K562 (cell line): ENCODE results near the gene PIGQ. TPM values are rescaled to one million over a fixed set of nuclear protein-coding genes. Genes with fewer than 3 reads are reported as not detected.

Experiments used
- BRCA1 ChIP-seq, 2 experiments: fragments of 450-650 bp in 1 of 2; sonication (generic) in 1 of 2; formaldehyde crosslinking in 1 of 2; IDR thresholded peaks; 2 replicates each; pipeline versions ENCODE4 v1.5.0 to v1.6.1; 2017 to 2020; ENCODE audit warnings: mild to moderate bottlenecking in 1 of 2, missing genetic modification reagents in 1 of 2
- E2F5 ChIP-seq: sonication (generic); formaldehyde crosslinking; IDR thresholded peaks from 2 replicates; pipeline ENCODE4 v1.8.0; 2022; ENCODE audit warnings: mild to moderate bottlenecking, missing genetic modification reagents
- ERF ChIP-seq: fragments of 450-650 bp; formaldehyde crosslinking; IDR thresholded peaks from 2 replicates; pipeline ENCODE4 v1.4.0; 2020; ENCODE audit warnings: mild to moderate bottlenecking, mixed read lengths
- FOXP1 ChIP-seq: sonication (generic); formaldehyde crosslinking; IDR thresholded peaks from 2 replicates; pipeline ENCODE4 v1.8.0; 2022; ENCODE audit warnings: mild to moderate bottlenecking, missing genetic modification reagents
- GMEB1 ChIP-seq: fragments of 250-450 bp; sonication (Bioruptor Pico); IDR thresholded peaks from 2 replicates; pipeline ENCODE4 v1.4.0; 2020; ENCODE audit warnings: mild to moderate bottlenecking
- MAZ ChIP-seq, 2 experiments: fragments of 450-650 bp in 1 of 2; sonication (generic) in 1 of 2; formaldehyde crosslinking; IDR thresholded peaks in 1 of 2; conservative IDR thresholded peaks in 1 of 2; 2 replicates each; pipeline versions ENCODE4 v1.4.0 to v1.5.0; 2020; ENCODE audit warnings: mild to moderate bottlenecking in 1 of 2, missing genetic modification reagents in 1 of 2
- NFATC3 ChIP-seq: fragments of 450-650 bp; IDR thresholded peaks from 2 replicates; pipeline ENCODE4 v1.6.1; 2017; ENCODE audit warnings: mild to moderate bottlenecking
- POLR2G ChIP-seq: fragments of 200-400 bp; formaldehyde crosslinking; IDR thresholded peaks from 2 replicates; pipeline ENCODE4 v1.6.1; 2017; ENCODE audit warnings: low read depth, mild to moderate bottlenecking, antibody characterized with exemption, low read length, moderate library complexity
- POLR3A ChIP-seq: IDR thresholded peaks from 2 replicates; pipeline ENCODE4 v1.6.1; 2011; ENCODE audit warnings: borderline replicate concordance, mild to moderate bottlenecking, moderate library complexity; ENCODE audit not compliant: insufficient read length, insufficient read depth; ENCODE audit errors: extremely low read depth
- ZFX ChIP-seq: sonication (generic); formaldehyde crosslinking; IDR thresholded peaks from 2 replicates; pipeline ENCODE4 v1.8.0; 2022; ENCODE audit warnings: mild to moderate bottlenecking, missing genetic modification reagents, moderate library complexity
- ZNF639 ChIP-seq, 2 experiments: fragments of 200-800 bp in 1 of 2; sonication (Bioruptor generic) in 1 of 2; sonication (generic) in 1 of 2; formaldehyde crosslinking in 1 of 2; IDR thresholded peaks in 1 of 2; conservative IDR thresholded peaks in 1 of 2; 2 replicates each; pipeline versions ENCODE4 v1.5.0 to v1.6.1; 2016 to 2020; ENCODE audit warnings: missing compliant biosample characterization in 1 of 2, missing genetic modification characterization in 1 of 2, missing genetic modification reagents in 1 of 2
- polyA plus RNA-seq, 8 experiments: library from polyadenylated mRNA; depleted of rRNA in 4 of 8; stranded (reverse) in 5 of 8; unstranded in 3 of 8; fragments of >200 nt; fragmentation: Nextera tagmentation in 2 of 8; fragmentation: Illumina TruSeq in 1 of 8; extraction: Ambion mirVana in 2 of 8; extraction: Trizol in 1 of 8; gene quantifications; 2 replicates each; pipeline versions ENCODE4 v1.2.1 to v1.2.3, GENCODE V29; 2011 to 2014; ENCODE audit warnings: inconsistent platforms in 1 of 8, missing spikeins in 1 of 8
- total RNA-seq, 7 experiments: library from RNA; depleted of rRNA in 6 of 7; stranded (reverse); fragments of >200 nt in 6 of 7; fragmentation: Illumina TruSeq in 2 of 7; extraction: Trizol in 2 of 7; gene quantifications; 2 replicates each; pipeline versions ENCODE4 v1.2.1 to v1.2.3, GENCODE V29; 2011 to 2021; ENCODE audit warnings: low replicate concordance in 1 of 7
- TF ChIP-seq, protein P1 (sequence below): fragments of 450-650 bp; formaldehyde crosslinking; IDR thresholded peaks from 2 replicates; pipeline ENCODE4 v1.4.0; 2020; ENCODE audit warnings: mild to moderate bottlenecking, moderate library complexity
- TF ChIP-seq, protein P2 (sequence below): fragments of 250-450 bp; sonication (Bioruptor Pico); IDR thresholded peaks from 2 replicates; pipeline ENCODE4 v1.5.0; 2021; ENCODE audit warnings: mild to moderate bottlenecking, moderate library complexity
- TF ChIP-seq, protein P3 (sequence below): sonication (generic); formaldehyde crosslinking; IDR thresholded peaks from 2 replicates; pipeline ENCODE4 v1.8.1; 2023; ENCODE audit warnings: mild to moderate bottlenecking, missing genetic modification reagents

PIGQ gene
- total and polyA plus RNA-seq, 9 of the 15 experiments (the other 6 are each of a cell fraction or from before 2014, with no cell fraction given): 0.20 to 49.6 (median 11.7) TPM

GRCh38 chr16:590188-590814, 20.5 kb downstream of the PIGQ start (continued):
- TF ChIP-seq, protein P1, sequence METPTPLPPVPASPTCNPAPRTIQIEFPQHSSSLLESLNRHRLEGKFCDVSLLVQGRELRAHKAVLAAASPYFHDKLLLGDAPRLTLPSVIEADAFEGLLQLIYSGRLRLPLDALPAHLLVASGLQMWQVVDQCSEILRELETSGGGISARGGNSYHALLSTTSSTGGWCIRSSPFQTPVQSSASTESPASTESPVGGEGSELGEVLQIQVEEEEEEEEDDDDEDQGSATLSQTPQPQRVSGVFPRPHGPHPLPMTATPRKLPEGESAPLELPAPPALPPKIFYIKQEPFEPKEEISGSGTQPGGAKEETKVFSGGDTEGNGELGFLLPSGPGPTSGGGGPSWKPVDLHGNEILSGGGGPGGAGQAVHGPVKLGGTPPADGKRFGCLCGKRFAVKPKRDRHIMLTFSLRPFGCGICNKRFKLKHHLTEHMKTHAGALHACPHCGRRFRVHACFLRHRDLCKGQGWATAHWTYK (CRISPR knock-in tag): peak; percentile 42; the same call in 1 of the 2 replicates
- TF ChIP-seq E2F5 (CRISPR knock-in tag): peak; percentile 81; the same call in 1 of the 2 replicates
- no peak for TF ChIP-seq BRCA1 (IDR thresholded peaks at IDR 0.05)
- 0 out of 2 replicates have a peak, but pooled peaks have one; percentile 58 for TF ChIP-seq BRCA1 (CRISPR knock-in tag; IDR thresholded peaks at IDR 0.05)
- TF ChIP-seq ERF: peak; percentile 79; the same call in 1 of the 2 replicates
- TF ChIP-seq, protein P2, sequence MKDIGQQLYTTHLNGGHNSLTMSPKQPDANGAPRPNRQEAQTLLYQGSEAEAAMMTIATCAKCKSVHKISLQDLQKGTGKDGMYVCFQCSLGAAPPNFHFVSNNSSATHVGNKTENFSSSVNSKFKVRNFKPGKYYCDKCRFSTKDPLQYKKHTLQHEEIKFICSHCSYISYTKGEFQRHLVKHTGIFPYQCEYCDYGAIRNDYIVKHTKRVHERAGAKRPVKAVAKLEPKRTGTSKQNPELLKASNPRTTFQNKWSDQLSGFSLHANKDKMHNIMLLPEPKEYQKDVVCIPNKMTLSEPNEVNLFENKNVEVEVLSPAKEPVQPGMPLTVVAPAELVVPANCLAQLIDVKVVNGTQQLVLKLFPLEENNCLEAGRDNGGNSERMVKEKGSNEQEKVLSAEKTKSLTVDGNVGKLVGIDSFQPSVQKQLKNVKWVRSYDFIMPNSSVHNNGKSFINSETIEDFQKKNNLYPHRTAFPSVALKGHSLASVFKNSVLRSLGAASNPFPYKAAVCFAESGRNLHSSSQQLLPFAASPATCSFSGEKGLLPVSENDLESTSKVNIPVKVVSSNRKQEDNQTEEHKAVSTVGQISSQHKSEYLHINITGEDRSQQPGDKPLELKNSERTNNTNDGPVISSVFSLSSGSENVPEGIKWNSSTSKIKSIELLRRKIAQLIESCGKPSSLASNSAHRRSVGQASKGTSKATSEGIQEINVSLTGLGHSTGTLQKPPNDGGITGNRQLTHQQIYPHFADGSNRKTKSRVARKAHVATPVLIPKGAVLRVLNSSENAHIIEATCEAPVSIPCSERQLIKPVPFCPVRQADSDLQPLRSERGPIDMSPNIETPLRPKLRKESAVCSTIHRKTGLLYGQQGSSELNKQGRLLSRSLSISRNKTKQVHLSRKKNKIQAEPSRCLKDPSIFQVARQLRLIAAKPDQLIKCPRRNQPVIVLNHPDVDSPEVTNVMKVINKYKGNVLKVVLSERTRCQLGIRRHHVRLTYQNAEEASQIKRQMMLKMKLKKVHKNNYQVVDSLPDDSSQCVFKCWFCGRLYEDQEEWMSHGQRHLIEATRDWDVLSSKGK: no peak
- TF ChIP-seq MAZ (CRISPR knock-in tag; conservative IDR thresholded peaks at IDR 0.05 in 1 of 2, IDR thresholded peaks at IDR 0.05 in 1 of 2): peak in 1 of 2 experiments; percentile 12; a peak in 1 of 4 replicates
- peak; percentile 79 for TF ChIP-seq ZFX (CRISPR knock-in tag)
- TF ChIP-seq GMEB1 (CRISPR knock-in tag): 0 out of 2 replicates have a peak, but pooled peaks have one; percentile 3
- TF ChIP-seq POLR2G: peak; percentile 43; the same call in 1 of the 2 replicates
- TF ChIP-seq ZNF639 (CRISPR knock-in tag; conservative IDR thresholded peaks at IDR 0.05 in 1 of 2, IDR thresholded peaks at IDR 0.05 in 1 of 2): peak in 1 of 2 experiments; percentile 60; a peak in 2 of 4 replicates
- peak; percentile 98 for TF ChIP-seq NFATC3
- peak; percentile 37; the same call in 1 of the 2 replicates for TF ChIP-seq FOXP1 (CRISPR knock-in tag)
- TF ChIP-seq POLR3A: no peak
- TF ChIP-seq, protein P3, sequence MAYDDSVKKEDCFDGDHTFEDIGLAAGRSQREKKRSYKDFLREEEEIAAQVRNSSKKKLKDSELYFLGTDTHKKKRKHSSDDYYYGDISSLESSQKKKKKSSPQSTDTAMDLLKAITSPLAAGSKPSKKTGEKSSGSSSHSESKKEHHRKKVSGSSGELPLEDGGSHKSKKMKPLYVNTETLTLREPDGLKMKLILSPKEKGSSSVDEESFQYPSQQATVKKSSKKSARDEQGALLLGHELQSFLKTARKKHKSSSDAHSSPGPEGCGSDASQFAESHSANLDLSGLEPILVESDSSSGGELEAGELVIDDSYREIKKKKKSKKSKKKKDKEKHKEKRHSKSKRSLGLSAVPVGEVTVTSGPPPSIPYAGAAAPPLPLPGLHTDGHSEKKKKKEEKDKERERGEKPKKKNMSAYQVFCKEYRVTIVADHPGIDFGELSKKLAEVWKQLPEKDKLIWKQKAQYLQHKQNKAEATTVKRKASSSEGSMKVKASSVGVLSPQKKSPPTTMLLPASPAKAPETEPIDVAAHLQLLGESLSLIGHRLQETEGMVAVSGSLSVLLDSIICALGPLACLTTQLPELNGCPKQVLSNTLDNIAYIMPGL (CRISPR knock-in tag): peak; percentile 54; the same call in 1 of the 2 replicates
